Neural cell (in vitro differentiated cells): Measurements from ENCODE around the gene NOC4L. TPM values are rescaled to one million over a fixed set of nuclear protein-coding genes. Genes with fewer than 3 reads are reported as not detected.

Experiments
- H2AFZ ChIP-seq: fragments of 200-600, 300-800 bp; sonication (generic), shearing (Covaris generic); 2 replicates; pipeline ENCODE4 v1.6.0; 2014; ENCODE audit warnings: low read depth, mild to moderate bottlenecking, antibody characterized with exemption, low read length, moderate library complexity
- H3F3A ChIP-seq: fragments of 200-600 bp; shearing (Covaris generic); 2 replicates; pipeline ENCODE4 v1.6.1; 2016; ENCODE audit warnings: mild to moderate bottlenecking, moderate library complexity, mixed read lengths, antibody characterized with exemption, low read length; ENCODE audit not compliant: insufficient read depth, poor library complexity, severe bottlenecking
- H3K27ac ChIP-seq: fragments of 200-600, 300-800 bp; sonication (generic), shearing (Covaris generic); 2 replicates; pipeline ENCODE4 v1.5.1; 2014; ENCODE audit warnings: mild to moderate bottlenecking, low read length, moderate library complexity
- H3K27me3 ChIP-seq: fragments of 300-800, 200-600 bp; sonication (generic), shearing (Covaris generic); 2 replicates; pipeline ENCODE4 v1.6.0; 2014; ENCODE audit warnings: mild to moderate bottlenecking, low read depth, low read length, moderate library complexity; ENCODE audit not compliant: insufficient read depth
- H3K36me3 ChIP-seq: fragments of 300-800, 200-600 bp; sonication (generic), shearing (Covaris generic); 2 replicates; pipeline ENCODE4 v1.5.1; 2014; ENCODE audit warnings: mild to moderate bottlenecking, antibody characterized with exemption, low read length, moderate library complexity; ENCODE audit not compliant: insufficient read depth
- H3K4me2 ChIP-seq: fragments of 300-800, 200-600 bp; sonication (generic), shearing (Covaris generic); 2 replicates; pipeline ENCODE4 v1.6.0; 2014; ENCODE audit warnings: mild to moderate bottlenecking, low read length
- H3K4me3 ChIP-seq: fragments of 300-800, 200-600 bp; sonication (generic), shearing (Covaris generic); 2 replicates; pipeline ENCODE4 v1.5.1; 2014; ENCODE audit warnings: mild to moderate bottlenecking, low read length, moderate library complexity
- H3K79me2 ChIP-seq: fragments of 200-600 bp; shearing (Covaris generic); replicated peaks from 2 replicates; pipeline ENCODE4 v1.6.0; 2014; ENCODE audit warnings: mild to moderate bottlenecking, low read length, moderate library complexity; ENCODE audit not compliant: insufficient read depth
- H3K9ac ChIP-seq: fragments of 300-800, 200-600 bp; sonication (generic), shearing (Covaris generic); 2 replicates; pipeline ENCODE4 v1.6.1; 2016; ENCODE audit warnings: mild to moderate bottlenecking, low read length, mixed read lengths
- H3K9me2 ChIP-seq: fragments of 200-600 bp; shearing (Covaris generic); 2 replicates; pipeline ENCODE4 v1.6.1; 2016; ENCODE audit warnings: mild to moderate bottlenecking, low read length, mixed read lengths; ENCODE audit not compliant: insufficient read depth
- H3K9me3 ChIP-seq: fragments of 200-600, 300-800 bp; sonication (generic), shearing (Covaris generic); 2 replicates; pipeline ENCODE4 v1.6.1; 2016; ENCODE audit warnings: mild to moderate bottlenecking, mixed run types, low read length, moderate library complexity, mixed read lengths
- H4K20me1 ChIP-seq: fragments of 200-600 bp; shearing (Covaris generic); 2 replicates; pipeline ENCODE4 v1.6.1; 2016; ENCODE audit warnings: mild to moderate bottlenecking, mixed run types; ENCODE audit not compliant: insufficient read depth
- EP300 ChIP-seq: fragments of 450-650 bp; conservative IDR thresholded peaks from 2 replicates; pipeline ENCODE4 v1.6.1; 2014; ENCODE audit warnings: antibody characterized with exemption, mild to moderate bottlenecking, moderate library complexity; ENCODE audit not compliant: poor library complexity, severe bottlenecking
- EZH2 ChIP-seq: fragments of 200-600, 300-800 bp; shearing (Covaris generic), sonication (generic); IDR thresholded peaks from 2 replicates; pipeline ENCODE4 v1.6.1; 2014; ENCODE audit warnings: antibody characterized with exemption, low read length, borderline replicate concordance, mild to moderate bottlenecking; ENCODE audit not compliant: insufficient read depth, poor library complexity, severe bottlenecking
- MXI1 ChIP-seq: fragments of 450-650 bp; conservative IDR thresholded peaks from 2 replicates; pipeline ENCODE4 v1.6.1; 2014; ENCODE audit warnings: antibody characterized with exemption, mild to moderate bottlenecking; ENCODE audit not compliant: poor library complexity, severe bottlenecking
- POLR2AphosphoS5 ChIP-seq: IDR thresholded peaks from 2 replicates; pipeline ENCODE4 v1.6.1; 2012
- RAD21 ChIP-seq: fragments of 450-650 bp; conservative IDR thresholded peaks from 2 replicates; pipeline ENCODE4 v1.6.1; 2014; ENCODE audit warnings: antibody characterized with exemption, mild to moderate bottlenecking, moderate library complexity
- SMC3 ChIP-seq: fragments of 450-650 bp; conservative IDR thresholded peaks from 2 replicates; pipeline ENCODE4 v1.6.1; 2014; ENCODE audit warnings: antibody characterized with exemption, mild to moderate bottlenecking, moderate library complexity; ENCODE audit not compliant: poor library complexity
- TAF1 ChIP-seq: IDR thresholded peaks from 2 replicates; pipeline ENCODE4 v1.6.1; 2012; ENCODE audit warnings: low read depth
- polyA plus RNA-seq: library from polyadenylated mRNA; depleted of rRNA; stranded (reverse); fragments of >200 nt; gene quantifications from 2 replicates; pipeline ENCODE4 v1.2.3, GENCODE V29; 2014
- TF ChIP-seq, protein P1 (sequence below): IDR thresholded peaks from 2 replicates; pipeline ENCODE4 v1.6.1; 2012; ENCODE audit warnings: borderline replicate concordance
- TF ChIP-seq, protein P2 (sequence below): fragments of 450-650 bp; IDR thresholded peaks from 2 replicates; pipeline ENCODE4 v1.5.1; 2014; ENCODE audit warnings: antibody characterized with exemption, mild to moderate bottlenecking, moderate library complexity; ENCODE audit not compliant: poor library complexity, severe bottlenecking

The NOC4L gene
- polyA plus RNA-seq, 1 donor from 2014 or later, result 26.9 TPM

DNA sequence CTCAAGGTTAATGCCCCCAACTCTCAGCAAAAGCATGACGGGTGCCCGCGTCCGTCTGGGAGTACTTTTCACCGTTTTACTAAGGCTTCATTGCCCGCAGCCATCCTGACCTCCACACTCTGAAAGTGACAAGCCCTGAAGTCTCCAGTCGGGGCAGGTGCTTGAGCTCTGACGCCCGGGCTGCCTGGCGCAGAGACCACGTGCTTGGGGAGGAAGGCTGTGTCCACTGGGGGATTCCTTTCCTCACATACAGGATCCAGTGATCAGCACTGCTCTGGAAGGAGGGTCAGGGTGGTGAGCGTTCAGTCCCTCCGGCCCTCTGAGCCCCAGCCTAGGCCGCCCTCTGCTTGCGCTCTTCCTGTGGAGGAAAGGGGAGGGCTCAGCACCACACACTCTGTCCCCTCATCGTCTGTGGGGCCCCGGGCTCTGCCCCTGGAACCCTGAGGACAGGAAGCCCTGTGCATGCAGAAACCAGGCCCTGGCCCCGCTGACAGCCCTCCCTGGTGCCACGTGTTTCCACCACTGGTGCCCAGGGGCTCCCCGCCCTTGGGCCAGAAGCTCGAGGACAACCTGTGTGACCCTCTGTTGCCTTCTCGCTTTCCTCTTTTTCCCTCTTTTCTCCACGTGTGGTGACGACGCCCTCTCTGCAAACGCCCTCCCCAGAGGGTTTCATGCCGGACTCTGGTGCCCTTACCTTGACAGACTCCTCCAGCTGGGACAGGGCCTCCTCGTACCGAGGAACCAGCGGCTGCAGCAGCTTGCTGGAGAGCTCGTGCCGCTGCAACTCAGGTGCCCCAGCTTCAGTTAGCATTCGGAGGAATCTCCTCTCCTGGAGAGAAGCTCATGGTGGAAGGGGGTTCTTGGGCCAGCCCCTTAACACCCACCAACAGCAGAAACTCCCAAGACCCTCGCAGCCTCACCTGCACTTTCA lies 5.1 kb upstream of the NOC4L start:
- Histone ChIP-seq H3K36me3 (no peaks in the 10 kb centered on the region), H2AFZ (no peak overlapping the region), H3K9me3 (no peaks in the 10 kb centered on the region), H3K79me2 (peaks cover 5% of the 10 kb centered on the region), H3K4me3 (no peak overlapping the region), H3K4me2 (no peak overlapping the region), H3K27ac (no peak overlapping the region), H4K20me1 (no peaks in the 10 kb centered on the region), H3K9ac (no peak overlapping the region), H3K9me2 (no peaks in the 10 kb centered on the region), H3K27me3 (no peaks in the 10 kb centered on the region), H3F3A (no peaks in the 10 kb centered on the region)
- no peak for TF ChIP-seq RAD21
- no peak for TF ChIP-seq TAF1
- TF ChIP-seq SMC3, result no peak

DNA sequence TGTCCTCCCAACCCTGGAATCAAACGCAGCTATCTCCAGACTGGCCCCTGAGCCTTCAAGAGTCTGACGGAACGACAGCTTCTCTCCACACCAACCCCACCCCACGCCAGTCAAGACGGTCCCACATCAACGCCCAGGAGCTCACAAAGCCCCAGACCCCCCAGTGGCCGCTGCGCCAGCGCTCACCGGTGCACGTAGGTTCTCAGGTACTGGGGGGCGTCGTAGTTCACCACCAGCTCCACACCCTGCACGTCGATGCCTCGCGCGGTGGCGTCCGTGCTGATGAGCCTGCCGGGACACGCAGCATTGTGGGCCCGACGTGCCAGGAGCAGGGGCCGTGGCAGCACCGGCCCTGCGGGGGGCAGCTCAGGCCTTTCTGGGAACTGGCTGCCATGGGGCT lies 4.3 kb upstream of the NOC4L start:
- Histone ChIP-seq H3K36me3 (no peaks in the 10 kb centered on the region), H2AFZ (no peak overlapping the region), H3K9me3 (no peaks in the 10 kb centered on the region), H3K27ac (no peak overlapping the region), H3K9ac (no peak overlapping the region), H3F3A (no peaks in the 10 kb centered on the region), H3K9me2 (no peaks in the 10 kb centered on the region), H3K4me3 (no peak overlapping the region), H3K27me3 (no peaks in the 10 kb centered on the region), H3K79me2 (peaks cover 10% of the 10 kb centered on the region), H3K4me2 (no peak overlapping the region), H4K20me1 (no peaks in the 10 kb centered on the region)
- TF ChIP-seq RAD21 (no peak), POLR2AphosphoS5 (no peak), TAF1 (no peak), SMC3 (no peak), EP300 (no peak), MXI1 (no peak), EZH2 (no peak)
- TF ChIP-seq, protein P1, sequence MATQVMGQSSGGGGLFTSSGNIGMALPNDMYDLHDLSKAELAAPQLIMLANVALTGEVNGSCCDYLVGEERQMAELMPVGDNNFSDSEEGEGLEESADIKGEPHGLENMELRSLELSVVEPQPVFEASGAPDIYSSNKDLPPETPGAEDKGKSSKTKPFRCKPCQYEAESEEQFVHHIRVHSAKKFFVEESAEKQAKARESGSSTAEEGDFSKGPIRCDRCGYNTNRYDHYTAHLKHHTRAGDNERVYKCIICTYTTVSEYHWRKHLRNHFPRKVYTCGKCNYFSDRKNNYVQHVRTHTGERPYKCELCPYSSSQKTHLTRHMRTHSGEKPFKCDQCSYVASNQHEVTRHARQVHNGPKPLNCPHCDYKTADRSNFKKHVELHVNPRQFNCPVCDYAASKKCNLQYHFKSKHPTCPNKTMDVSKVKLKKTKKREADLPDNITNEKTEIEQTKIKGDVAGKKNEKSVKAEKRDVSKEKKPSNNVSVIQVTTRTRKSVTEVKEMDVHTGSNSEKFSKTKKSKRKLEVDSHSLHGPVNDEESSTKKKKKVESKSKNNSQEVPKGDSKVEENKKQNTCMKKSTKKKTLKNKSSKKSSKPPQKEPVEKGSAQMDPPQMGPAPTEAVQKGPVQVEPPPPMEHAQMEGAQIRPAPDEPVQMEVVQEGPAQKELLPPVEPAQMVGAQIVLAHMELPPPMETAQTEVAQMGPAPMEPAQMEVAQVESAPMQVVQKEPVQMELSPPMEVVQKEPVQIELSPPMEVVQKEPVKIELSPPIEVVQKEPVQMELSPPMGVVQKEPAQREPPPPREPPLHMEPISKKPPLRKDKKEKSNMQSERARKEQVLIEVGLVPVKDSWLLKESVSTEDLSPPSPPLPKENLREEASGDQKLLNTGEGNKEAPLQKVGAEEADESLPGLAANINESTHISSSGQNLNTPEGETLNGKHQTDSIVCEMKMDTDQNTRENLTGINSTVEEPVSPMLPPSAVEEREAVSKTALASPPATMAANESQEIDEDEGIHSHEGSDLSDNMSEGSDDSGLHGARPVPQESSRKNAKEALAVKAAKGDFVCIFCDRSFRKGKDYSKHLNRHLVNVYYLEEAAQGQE, result no peak

DNA sequence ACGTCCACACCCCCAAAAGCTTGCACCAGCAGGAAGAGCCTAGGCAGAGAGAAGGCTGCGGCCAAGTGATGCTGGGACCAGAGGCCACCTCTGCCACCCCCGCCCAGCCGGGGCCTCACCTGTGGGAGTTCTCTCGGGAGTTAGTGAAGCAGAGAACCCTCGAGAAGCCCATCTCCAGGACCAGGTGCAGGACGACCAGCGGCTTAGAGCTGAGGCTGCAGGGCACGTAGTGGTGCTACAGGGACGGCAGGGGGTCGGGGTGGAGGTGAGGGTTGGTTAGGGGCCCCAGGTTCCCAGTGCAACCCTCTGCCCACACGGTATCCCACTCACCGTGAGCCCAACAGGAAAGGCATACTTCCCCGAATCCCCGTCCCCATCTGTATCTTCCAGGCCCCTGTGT lies 3.8 kb upstream of the NOC4L start:
- H3K27ac ChIP-seq, result no peak overlapping the region
- no peaks in the 10 kb centered on the region for H4K20me1 ChIP-seq
- no peak overlapping the region for H3K9ac ChIP-seq
- H3K4me3 ChIP-seq, result no peak overlapping the region
- no peaks in the 10 kb centered on the region for H3K9me2 ChIP-seq
- no peaks in the 10 kb centered on the region for H3K36me3 ChIP-seq
- H3K27me3 ChIP-seq, result no peaks in the 10 kb centered on the region
- no peaks in the 10 kb centered on the region for H3K9me3 ChIP-seq
- TF ChIP-seq, protein P1, result no peak
- TF ChIP-seq EZH2 (no peak), POLR2AphosphoS5 (no peak), RAD21 (no peak), SMC3 (no peak), TAF1 (no peak), MXI1 (no peak), EP300 (no peak)
- TF ChIP-seq, protein P2, sequence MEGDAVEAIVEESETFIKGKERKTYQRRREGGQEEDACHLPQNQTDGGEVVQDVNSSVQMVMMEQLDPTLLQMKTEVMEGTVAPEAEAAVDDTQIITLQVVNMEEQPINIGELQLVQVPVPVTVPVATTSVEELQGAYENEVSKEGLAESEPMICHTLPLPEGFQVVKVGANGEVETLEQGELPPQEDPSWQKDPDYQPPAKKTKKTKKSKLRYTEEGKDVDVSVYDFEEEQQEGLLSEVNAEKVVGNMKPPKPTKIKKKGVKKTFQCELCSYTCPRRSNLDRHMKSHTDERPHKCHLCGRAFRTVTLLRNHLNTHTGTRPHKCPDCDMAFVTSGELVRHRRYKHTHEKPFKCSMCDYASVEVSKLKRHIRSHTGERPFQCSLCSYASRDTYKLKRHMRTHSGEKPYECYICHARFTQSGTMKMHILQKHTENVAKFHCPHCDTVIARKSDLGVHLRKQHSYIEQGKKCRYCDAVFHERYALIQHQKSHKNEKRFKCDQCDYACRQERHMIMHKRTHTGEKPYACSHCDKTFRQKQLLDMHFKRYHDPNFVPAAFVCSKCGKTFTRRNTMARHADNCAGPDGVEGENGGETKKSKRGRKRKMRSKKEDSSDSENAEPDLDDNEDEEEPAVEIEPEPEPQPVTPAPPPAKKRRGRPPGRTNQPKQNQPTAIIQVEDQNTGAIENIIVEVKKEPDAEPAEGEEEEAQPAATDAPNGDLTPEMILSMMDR, result no peak
- H2AFZ ChIP-seq, result no peak overlapping the region
- H3K4me2 ChIP-seq, result no peak overlapping the region
- no peaks in the 10 kb centered on the region for H3F3A ChIP-seq
- peaks cover 14% of the 10 kb centered on the region for H3K79me2 ChIP-seq
